ENCODE measurements around the gene HOXA1.

Gene HOXA1

DNA sequence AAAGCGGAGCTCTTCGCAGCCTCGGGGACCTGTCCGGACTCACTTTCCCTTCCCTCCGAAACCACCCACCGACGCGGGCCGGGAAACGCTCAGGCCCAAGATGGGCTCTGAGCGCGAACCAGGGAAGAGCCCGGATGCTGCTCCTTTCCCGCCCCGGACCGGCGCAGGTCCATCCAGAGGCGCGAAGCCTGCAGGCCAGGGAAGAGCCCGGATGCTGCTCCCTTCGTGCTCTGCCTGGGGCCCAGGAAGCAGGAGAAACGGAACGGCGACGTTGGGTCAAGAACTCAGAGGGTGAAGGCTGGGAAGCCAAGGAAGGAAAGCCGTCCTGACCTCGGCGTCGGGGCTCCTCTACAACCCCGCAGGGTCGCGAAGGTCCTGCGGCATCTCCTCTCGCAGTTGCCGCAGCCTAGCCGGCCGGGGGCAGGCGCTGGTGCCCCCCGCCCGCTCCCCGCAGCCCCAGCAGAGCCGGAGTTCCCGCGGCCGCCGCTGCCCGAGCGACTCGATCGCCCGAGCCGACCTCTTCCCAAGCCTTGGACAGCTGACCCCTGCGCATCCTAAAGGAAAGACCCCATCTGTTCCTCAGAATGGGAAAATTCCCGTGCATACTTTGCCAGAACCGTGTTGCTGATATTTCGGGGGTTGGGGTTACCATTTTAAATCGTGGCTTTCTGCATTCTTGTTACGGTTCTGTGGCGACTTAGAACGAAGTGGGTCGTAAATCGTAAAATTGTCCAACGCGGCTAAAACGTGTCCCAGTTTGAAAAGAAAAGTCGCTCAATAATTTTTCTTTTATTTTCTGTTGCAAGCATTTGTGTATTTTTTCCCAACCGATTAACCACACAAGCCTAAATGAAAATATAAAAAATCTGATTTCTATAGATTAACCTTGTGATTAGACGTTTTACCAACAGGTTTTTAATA is 7.5 kb downstream of the HOXA1 start:
- H3K27ac Mint-ChIP-seq = no peak overlapping the region

DNA sequence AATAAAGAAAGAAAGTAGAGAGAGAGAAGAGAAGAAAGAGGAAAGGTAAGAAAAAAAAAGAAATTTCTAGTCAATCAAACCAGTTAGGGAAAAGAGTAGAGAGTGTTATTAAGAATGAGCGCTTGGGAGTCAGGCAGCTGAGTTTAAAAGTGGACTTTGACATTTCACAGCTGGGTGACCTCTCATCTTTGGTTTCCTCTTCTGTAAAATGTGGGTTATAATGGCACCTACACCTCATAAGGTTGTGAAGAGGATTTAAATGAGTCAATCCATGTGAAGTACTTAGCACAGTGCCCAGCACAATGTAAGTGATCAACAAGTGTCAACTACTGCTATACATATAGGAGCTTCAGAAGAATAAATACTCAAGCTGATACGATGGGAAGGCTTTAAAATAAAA is 12.2 kb downstream of the HOXA1 start:
- no peak for DNase-seq (ENCODE audit: low spot score)
- no peak overlapping the region for H3K27ac Mint-ChIP-seq
- peaks cover 6% of the 10 kb centered on the region for H3K4me1 Mint-ChIP-seq (ENCODE audit: low read depth)
- H3K4me3 Mint-ChIP-seq = no peak overlapping the region
- H3K36me3 Mint-ChIP-seq (ENCODE audit: low read depth) = no peaks in the 10 kb centered on the region
- peaks cover 33% of the 10 kb centered on the region for H3K27me3 Mint-ChIP-seq (ENCODE audit: low read depth)
- H3K9me3 Mint-ChIP-seq = no peaks in the 10 kb centered on the region

More for the DNA sequence above, 7.5 kb downstream of the HOXA1 start:
- Mint-ChIP-seq H3K27me3 (ENCODE audit: low read depth) (peaks cover 78% of the 10 kb centered on the region), H3K4me1 (ENCODE audit: low read depth) (no peaks in the 10 kb centered on the region), H3K9me3 (no peaks in the 10 kb centered on the region), H3K4me3 (no peak overlapping the region), H3K36me3 (ENCODE audit: low read depth) (peaks cover 1% of the 10 kb centered on the region)
- DNase-seq (ENCODE audit: low spot score) = no peak

DNA sequence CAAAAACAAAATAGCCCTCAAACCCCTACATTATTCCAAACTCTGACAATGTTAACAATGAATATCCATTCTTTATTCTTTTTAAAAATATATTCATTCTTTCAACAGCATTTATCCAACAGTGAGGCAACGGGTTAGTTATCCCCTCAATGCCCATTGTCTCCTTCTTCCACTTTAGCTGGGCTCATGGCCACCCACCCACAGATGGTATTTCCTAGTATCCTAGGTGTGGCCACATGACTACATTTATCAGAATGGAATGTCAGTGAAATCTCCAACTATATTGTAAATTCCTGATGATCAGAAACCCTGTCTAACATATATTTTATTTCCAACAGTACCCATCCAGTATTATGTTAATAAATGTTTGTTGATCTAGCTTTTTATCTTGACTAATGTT is 13.6 kb downstream of the HOXA1 start:
- H3K27ac Mint-ChIP-seq = no peak overlapping the region
- H3K4me3 Mint-ChIP-seq = no peak overlapping the region
- H3K4me1 Mint-ChIP-seq (ENCODE audit: low read depth) = peaks cover 6% of the 10 kb centered on the region
- no peaks in the 10 kb centered on the region for H3K9me3 Mint-ChIP-seq
- H3K27me3 Mint-ChIP-seq (ENCODE audit: low read depth) = peaks cover 20% of the 10 kb centered on the region
- no peaks in the 10 kb centered on the region for H3K36me3 Mint-ChIP-seq (ENCODE audit: low read depth)
- DNase-seq (ENCODE audit: low spot score) = no peak

DNA sequence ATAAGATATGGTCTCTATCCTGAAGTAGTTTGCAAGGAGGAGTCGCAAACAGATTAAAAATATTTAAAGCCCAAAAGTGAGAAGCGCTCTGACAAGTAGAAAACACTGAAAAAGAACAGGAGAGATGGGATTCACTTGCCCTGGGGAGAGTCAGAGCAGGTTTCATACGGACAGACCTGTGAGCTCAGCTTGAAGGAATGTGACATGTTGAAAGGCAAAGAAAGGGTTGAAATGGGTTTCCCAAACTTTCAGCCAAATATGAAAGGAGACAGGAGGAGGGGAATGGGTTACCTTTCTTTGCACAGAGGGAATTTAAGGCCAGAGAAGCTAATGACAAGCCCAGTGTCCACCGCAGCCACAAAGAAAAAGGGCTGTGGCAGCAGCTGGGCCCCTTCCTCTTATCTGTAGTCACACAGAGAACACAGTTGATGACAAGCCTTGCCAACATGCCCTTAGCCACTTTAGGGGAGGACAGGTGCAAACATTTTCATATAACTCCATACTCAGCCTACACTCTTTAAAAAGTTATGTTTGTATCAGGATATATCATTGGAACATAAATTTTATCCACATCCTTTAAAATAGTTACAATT is 14.9 kb downstream of the HOXA1 start:
- no peak overlapping the region for H3K4me3 Mint-ChIP-seq
- DNase-seq (ENCODE audit: low spot score) = no peak
- H3K9me3 Mint-ChIP-seq = no peaks in the 10 kb centered on the region
- no peaks in the 10 kb centered on the region for H3K36me3 Mint-ChIP-seq (ENCODE audit: low read depth)
- no peak overlapping the region for H3K27ac Mint-ChIP-seq
- peaks cover 13% of the 10 kb centered on the region for H3K27me3 Mint-ChIP-seq (ENCODE audit: low read depth)
- peaks cover 6% of the 10 kb centered on the region for H3K4me1 Mint-ChIP-seq (ENCODE audit: low read depth)

DNA sequence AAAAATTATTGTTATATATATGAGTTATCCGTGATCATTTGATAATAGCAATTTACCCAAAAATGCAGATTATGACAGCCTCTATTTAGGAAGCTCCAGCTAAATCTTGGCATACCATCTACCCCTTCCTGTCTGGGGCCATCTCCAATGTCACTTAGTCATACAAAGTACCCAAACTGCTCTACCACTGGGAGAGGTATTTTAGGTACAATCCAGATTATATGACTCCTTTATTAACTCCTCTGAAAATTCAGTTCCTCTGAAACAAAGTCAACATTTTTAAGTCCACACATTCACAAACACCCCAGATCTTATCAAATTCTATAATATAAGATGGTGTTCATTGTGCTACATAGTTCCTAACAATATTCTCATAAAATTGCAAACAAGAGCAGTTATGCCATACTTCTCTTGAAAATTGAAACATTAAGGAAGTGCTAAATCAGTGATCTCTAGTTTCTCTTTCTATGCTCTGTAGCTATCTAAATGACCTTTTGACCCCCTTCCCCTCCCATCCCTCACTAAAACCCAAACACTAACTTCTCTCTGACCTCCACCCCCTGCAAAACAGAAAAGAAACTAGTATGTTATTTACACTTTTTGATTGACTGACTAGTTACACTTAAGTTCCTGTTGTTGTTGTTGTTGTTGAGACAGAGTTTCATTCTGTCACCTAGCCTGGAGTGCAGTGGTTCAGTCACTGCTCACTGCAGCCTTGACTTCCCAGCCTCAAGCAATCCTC is 16.4 kb downstream of the HOXA1 start:
- Mint-ChIP-seq H3K27ac (no peak overlapping the region), H3K27me3 (ENCODE audit: low read depth) (peaks cover 9% of the 10 kb centered on the region), H3K9me3 (no peaks in the 10 kb centered on the region), H3K4me3 (no peak overlapping the region), H3K36me3 (ENCODE audit: low read depth) (no peaks in the 10 kb centered on the region), H3K4me1 (ENCODE audit: low read depth) (peaks cover 6% of the 10 kb centered on the region)
- DNase-seq (ENCODE audit: low spot score) = no peak

DNA sequence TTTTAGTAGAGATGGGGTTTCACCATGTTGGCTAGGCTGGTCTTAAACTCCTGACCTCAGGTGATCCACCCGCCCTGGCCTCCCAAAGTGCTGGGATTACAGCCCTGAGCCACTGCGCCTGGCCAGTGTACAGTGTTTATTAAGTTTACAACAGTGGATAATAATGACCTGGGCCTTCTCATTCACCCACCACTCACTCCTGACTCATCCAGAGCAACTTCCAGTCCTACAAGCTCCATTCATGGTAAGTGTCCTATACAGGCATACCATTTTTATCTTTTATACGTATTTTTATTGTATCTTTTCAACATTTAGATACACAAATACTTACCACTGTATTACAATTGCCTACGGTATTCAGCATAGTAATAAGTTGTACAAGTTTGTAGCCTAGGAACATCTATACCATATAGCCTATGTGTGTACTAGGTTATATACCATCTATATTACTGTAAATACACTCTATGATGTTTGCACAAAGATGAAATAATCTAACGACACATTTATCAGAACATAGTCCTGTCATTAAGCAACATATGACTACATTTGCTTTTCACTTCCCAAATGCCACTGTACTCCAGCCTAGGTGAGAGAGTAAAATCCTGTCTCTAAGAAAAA is 17.1 kb downstream of the HOXA1 start:
- DNase-seq (ENCODE audit: low spot score) = no peak
- Mint-ChIP-seq H3K27ac (no peak overlapping the region), H3K27me3 (ENCODE audit: low read depth) (peaks cover 4% of the 10 kb centered on the region), H3K4me3 (no peak overlapping the region), H3K36me3 (ENCODE audit: low read depth) (no peaks in the 10 kb centered on the region), H3K4me1 (ENCODE audit: low read depth) (peaks cover 6% of the 10 kb centered on the region), H3K9me3 (no peaks in the 10 kb centered on the region)

DNA sequence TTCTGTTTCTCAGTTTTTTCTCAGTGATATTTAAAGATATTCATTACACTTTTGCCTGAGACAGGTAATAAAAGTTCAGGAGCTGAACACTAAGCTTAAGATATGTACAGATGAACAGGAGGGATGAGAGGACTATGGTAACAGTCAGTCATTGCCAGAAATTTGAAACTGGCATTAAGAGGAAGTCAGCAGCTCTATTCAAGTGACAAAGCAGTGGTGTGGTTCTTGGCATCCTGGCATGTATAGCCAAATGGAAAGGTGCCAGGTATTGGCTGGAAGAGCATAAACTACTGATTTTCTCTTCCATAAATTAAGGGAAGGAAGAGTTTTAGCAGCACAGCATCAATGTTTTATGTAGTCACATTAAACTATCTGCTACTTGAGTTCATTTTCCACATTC is 22.7 kb downstream of the HOXA1 start:
- H3K27ac Mint-ChIP-seq = no peak overlapping the region
- no peaks in the 10 kb centered on the region for H3K9me3 Mint-ChIP-seq
- no peaks in the 10 kb centered on the region for H3K4me1 Mint-ChIP-seq (ENCODE audit: low read depth)
- no peaks in the 10 kb centered on the region for H3K36me3 Mint-ChIP-seq (ENCODE audit: low read depth)
- no peak for DNase-seq (ENCODE audit: low spot score)
- no peak overlapping the region for H3K4me3 Mint-ChIP-seq
- H3K27me3 Mint-ChIP-seq (ENCODE audit: low read depth) = peaks cover 5% of the 10 kb centered on the region

DNA sequence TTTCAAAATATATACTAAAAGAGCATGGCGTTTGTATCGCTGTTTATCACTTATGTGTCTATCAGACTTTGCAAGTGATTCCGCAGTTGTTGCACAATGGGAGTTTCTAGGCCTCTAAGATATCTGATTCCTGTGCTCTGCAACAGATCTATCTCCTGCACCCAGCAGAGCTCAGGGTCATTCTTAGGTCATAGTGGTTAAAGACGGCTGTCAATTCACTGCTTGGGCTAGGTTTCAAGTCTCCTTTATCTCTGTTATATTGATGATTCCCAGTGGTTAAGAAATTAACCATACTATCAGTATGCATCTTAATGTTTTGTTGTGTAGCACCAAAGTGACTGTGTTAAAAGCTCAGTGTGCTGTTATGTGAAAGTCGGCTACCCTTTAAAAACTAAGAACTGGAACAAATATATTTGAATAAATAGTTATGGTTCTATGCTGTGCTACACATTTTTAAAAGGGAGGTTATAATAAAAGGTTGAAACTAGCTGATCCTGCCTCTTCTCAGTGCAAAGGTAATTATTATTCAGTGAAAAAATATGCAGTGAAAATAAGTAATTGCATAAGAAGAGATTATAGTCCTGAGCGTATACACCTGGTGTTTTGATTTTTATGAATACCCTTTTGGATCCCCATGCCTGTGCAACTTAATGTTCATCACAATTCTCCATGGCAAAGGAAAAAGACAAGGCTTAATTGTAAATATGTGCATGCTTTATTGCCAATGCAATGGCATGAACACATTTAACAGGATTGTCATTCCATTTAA is 24.0 kb downstream of the HOXA1 start:
- Mint-ChIP-seq H3K9me3 (no peaks in the 10 kb centered on the region), H3K4me1 (ENCODE audit: low read depth) (no peaks in the 10 kb centered on the region), H3K27ac (no peak overlapping the region), H3K27me3 (ENCODE audit: low read depth) (peaks cover 5% of the 10 kb centered on the region), H3K4me3 (no peak overlapping the region), H3K36me3 (ENCODE audit: low read depth) (no peaks in the 10 kb centered on the region)
- DNase-seq (ENCODE audit: low spot score) = no peak

DNA sequence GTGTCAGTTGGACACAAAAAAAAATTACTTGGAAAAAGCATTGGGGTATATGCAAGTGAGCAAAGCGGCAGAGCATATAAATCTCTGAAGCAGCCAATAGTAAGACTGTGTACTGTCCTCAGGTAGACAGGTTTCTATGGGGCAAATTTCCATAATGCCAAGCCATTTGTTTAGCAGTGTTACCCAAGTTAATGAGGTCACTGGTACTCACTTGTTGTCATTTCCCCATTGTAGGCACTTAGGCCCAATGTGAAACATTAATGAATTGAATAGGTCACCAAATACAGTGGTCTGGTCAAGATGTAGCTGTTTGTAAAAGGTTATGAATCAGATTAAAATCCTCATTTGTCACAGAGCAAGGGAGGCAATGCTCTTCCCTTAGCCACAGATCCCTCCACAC is 27.5 kb downstream of the HOXA1 start:
- no peaks in the 10 kb centered on the region for H3K4me1 Mint-ChIP-seq (ENCODE audit: low read depth)
- peaks cover 5% of the 10 kb centered on the region for H3K27me3 Mint-ChIP-seq (ENCODE audit: low read depth)
- H3K4me3 Mint-ChIP-seq = no peak overlapping the region
- DNase-seq (ENCODE audit: low spot score) = no peak
- no peak overlapping the region for H3K27ac Mint-ChIP-seq
- no peaks in the 10 kb centered on the region for H3K36me3 Mint-ChIP-seq (ENCODE audit: low read depth)
- no peaks in the 10 kb centered on the region for H3K9me3 Mint-ChIP-seq

DNA sequence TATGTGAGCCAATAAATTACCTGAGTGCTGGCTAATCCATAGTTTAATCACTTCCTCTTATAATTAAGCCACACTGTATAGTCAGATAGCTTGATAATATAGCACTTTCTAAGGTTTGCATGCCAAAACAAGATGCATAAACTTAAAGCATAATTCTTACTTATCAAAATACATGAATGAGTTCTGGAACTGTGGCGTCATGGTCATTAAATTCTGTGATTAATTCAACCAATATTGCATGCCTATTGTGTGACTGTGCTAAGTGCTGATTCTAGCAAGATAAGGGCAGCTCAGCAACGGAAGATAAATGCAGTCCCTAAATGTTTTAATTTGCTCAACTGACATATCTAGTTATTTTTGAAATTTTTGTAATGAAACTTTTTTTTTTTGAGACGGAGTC is 29.7 kb downstream of the HOXA1 start:
- no peaks in the 10 kb centered on the region for H3K4me1 Mint-ChIP-seq (ENCODE audit: low read depth)
- no peak for DNase-seq (ENCODE audit: low spot score)
- no peak overlapping the region for H3K4me3 Mint-ChIP-seq
- H3K27ac Mint-ChIP-seq = no peak overlapping the region
- H3K9me3 Mint-ChIP-seq = no peaks in the 10 kb centered on the region
- no peaks in the 10 kb centered on the region for H3K36me3 Mint-ChIP-seq (ENCODE audit: low read depth)
- H3K27me3 Mint-ChIP-seq (ENCODE audit: low read depth) = no peaks in the 10 kb centered on the region

DNA sequence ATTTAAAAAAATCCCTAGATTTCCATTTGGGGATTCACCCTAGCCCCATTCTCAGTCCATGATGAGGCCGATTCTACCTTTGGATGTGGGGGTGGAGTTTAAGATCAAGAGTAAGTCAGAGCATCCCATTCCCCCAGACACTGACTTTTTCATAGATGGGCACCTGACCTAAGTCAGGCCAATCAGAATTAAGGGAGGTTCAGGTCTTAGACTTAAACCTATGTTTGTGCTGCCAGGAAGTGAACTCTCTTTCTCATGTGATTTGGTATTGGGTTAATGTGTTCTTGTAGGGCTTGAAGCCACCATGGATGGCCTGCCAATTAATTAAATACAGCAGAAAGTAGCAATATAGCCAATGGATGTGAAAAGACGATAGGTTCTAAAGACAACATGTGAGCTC is 30.1 kb downstream of the HOXA1 start:
- DNase-seq (ENCODE audit: low spot score) = no peak
- no peak overlapping the region for H3K27ac Mint-ChIP-seq
- peaks cover 4% of the 10 kb centered on the region for H3K27me3 Mint-ChIP-seq (ENCODE audit: low read depth)
- no peak overlapping the region for H3K4me3 Mint-ChIP-seq
- H3K36me3 Mint-ChIP-seq (ENCODE audit: low read depth) = no peaks in the 10 kb centered on the region
- no peaks in the 10 kb centered on the region for H3K4me1 Mint-ChIP-seq (ENCODE audit: low read depth)
- no peaks in the 10 kb centered on the region for H3K9me3 Mint-ChIP-seq

DNA sequence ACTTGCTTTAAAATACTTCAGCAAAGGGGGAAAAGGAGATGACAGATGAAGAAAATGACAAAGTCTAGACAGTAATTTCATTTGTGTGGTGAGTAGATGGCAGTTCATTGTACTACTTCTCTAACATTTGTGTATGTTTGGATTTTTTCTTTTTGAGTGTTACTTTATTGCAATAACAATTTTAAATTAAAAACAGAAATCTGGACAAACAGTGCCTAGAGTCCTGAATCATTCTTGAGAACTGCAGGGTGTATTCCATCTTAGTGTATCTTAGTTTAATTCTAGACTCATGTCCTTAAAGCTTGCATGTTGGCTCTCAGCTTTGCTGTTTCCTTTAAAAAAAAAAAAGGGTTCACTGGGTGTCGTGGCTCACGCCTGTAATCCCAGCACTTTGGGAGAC is 31.1 kb downstream of the HOXA1 start:
- Mint-ChIP-seq H3K27me3 (ENCODE audit: low read depth) (peaks cover 11% of the 10 kb centered on the region), H3K4me1 (ENCODE audit: low read depth) (no peaks in the 10 kb centered on the region), H3K36me3 (ENCODE audit: low read depth) (no peaks in the 10 kb centered on the region), H3K9me3 (no peaks in the 10 kb centered on the region), H3K4me3 (no peak overlapping the region), H3K27ac (no peak overlapping the region)
- DNase-seq (ENCODE audit: low spot score) = no peak

DNA sequence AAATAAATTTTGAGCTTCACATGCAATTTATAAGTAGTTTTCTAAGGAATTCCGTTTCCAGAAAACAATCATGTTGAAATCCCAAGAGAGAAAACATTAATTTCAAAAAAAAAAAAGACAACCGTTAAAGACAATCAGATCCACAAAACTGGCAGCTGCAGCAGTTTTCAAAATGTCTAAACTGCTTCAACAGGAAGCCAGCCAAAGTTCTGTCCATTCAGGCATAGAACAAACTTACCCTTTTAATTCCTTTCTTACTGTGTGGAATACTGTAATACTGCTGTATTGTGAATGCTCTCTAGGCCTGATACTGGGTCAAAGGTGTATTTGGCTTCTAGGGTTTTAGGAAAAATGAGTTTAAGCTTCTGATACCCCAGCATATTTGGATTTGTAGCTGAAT is 31.6 kb downstream of the HOXA1 start:
- no peak overlapping the region for H3K27ac Mint-ChIP-seq
- H3K27me3 Mint-ChIP-seq (ENCODE audit: low read depth) = peaks cover 13% of the 10 kb centered on the region
- no peak overlapping the region for H3K4me3 Mint-ChIP-seq
- DNase-seq (ENCODE audit: low spot score) = no peak
- H3K36me3 Mint-ChIP-seq (ENCODE audit: low read depth) = no peaks in the 10 kb centered on the region
- H3K9me3 Mint-ChIP-seq = no peaks in the 10 kb centered on the region
- H3K4me1 Mint-ChIP-seq (ENCODE audit: low read depth) = no peaks in the 10 kb centered on the region
